SJSA1 (cell line): Measurements from ENCODE around the gene GDF7. TPM values are rescaled to one million over a fixed set of nuclear protein-coding genes. Genes with fewer than 3 reads are reported as not detected.
A peak's percentile ranks its signal among the peaks of the same experiment; 100 is the strongest.

Experiments used
- DNase-seq, 2 experiments: peaks; one replicate each; pipeline ENCODE4 v3.0.0-alpha.2; 2015 to 2020; ENCODE audit warnings: low spot score in 2 of 2, low read depth in 1 of 2
- H3K27ac ChIP-seq: fragments of 250-450 bp; sonication (Bioruptor Pico); 2 replicates; pipeline ENCODE4 v1.5.1; 2020; ENCODE audit warnings: mild to moderate bottlenecking, moderate library complexity
- H3K27me3 ChIP-seq: fragments of 250-450 bp; sonication (Bioruptor Pico); replicated peaks from 2 replicates; pipeline ENCODE4 v1.5.1; 2020; ENCODE audit warnings: mild to moderate bottlenecking, moderate library complexity
- H3K36me3 ChIP-seq: fragments of 250-450 bp; sonication (Bioruptor Pico); 2 replicates; pipeline ENCODE4 v1.5.1; 2020; ENCODE audit warnings: mild to moderate bottlenecking
- H3K4me1 ChIP-seq: fragments of 250-450 bp; sonication (Bioruptor Pico); replicated peaks from 2 replicates; pipeline ENCODE4 v1.6.1; 2021; ENCODE audit warnings: mild to moderate bottlenecking
- H3K4me3 ChIP-seq: fragments of 250-450 bp; sonication (Bioruptor Pico); 2 replicates; pipeline ENCODE4 v1.5.1; 2020; ENCODE audit warnings: mild to moderate bottlenecking
- H3K9me3 ChIP-seq: fragments of 250-450 bp; sonication (Bioruptor Pico); replicated peaks from 2 replicates; pipeline ENCODE4 v1.5.1; 2020; ENCODE audit warnings: mild to moderate bottlenecking
- total RNA-seq: library from RNA; depleted of rRNA; stranded (reverse); fragments of >200 nt; shearing (Covaris generic); gene quantifications from 2 replicates; pipeline ENCODE4 v1.2.3, GENCODE V29; 2014

Gene GDF7
- total RNA-seq, 1 experiment from 2014 or later: 0.03 TPM

GRCh38 chr2:20624156-20624883, 42.6 kb upstream of the GDF7 start:
- Histone ChIP-seq H3K9me3 (no peaks in the 10 kb centered on the region), H3K27me3 (no peaks in the 10 kb centered on the region), H3K36me3 (peaks cover 6% of the 10 kb centered on the region), H3K27ac (no peak overlapping the region), H3K4me1 (peaks cover 21% of the 10 kb centered on the region), H3K4me3 (no peak overlapping the region)
- no peak for DNase-seq

- no peak for DNase-seq
Observed at GRCh38 chr2:20624884-20625485, 42.0 kb upstream of the GDF7 start.

GRCh38 chr2:20625491-20626391, 41.2 kb upstream of the GDF7 start:
- H3K27me3 ChIP-seq: no peaks in the 10 kb centered on the region
- H3K4me1 ChIP-seq: peaks cover 31% of the 10 kb centered on the region
- H3K4me3 ChIP-seq: no peak overlapping the region
- no peak overlapping the region for H3K27ac ChIP-seq
- H3K9me3 ChIP-seq: no peaks in the 10 kb centered on the region
- no peak for DNase-seq
- H3K36me3 ChIP-seq: peaks cover 6% of the 10 kb centered on the region

More at GRCh38 chr2:20624884-20625485, 42.0 kb upstream of the GDF7 start:
- H3K4me3 ChIP-seq: no peak overlapping the region
- no peaks in the 10 kb centered on the region for H3K9me3 ChIP-seq
- peaks cover 23% of the 10 kb centered on the region for H3K4me1 ChIP-seq
- no peak overlapping the region for H3K27ac ChIP-seq
- no peaks in the 10 kb centered on the region for H3K27me3 ChIP-seq
- peaks cover 6% of the 10 kb centered on the region for H3K36me3 ChIP-seq

GRCh38 chr2:20626392-20626697, 40.6 kb upstream of the GDF7 start:
- Histone ChIP-seq H3K36me3 (peaks cover 6% of the 10 kb centered on the region), H3K27me3 (no peaks in the 10 kb centered on the region), H3K9me3 (no peaks in the 10 kb centered on the region), H3K4me1 (peaks cover 27% of the 10 kb centered on the region), H3K27ac (no peak overlapping the region), H3K4me3 (no peak overlapping the region)
- no peak for DNase-seq

- H3K27ac ChIP-seq: no peak overlapping the region
- no peaks in the 10 kb centered on the region for H3K9me3 ChIP-seq
- no peak for DNase-seq
- peaks cover 22% of the 10 kb centered on the region for H3K4me1 ChIP-seq
- peaks cover 6% of the 10 kb centered on the region for H3K36me3 ChIP-seq
- no peaks in the 10 kb centered on the region for H3K27me3 ChIP-seq
- H3K4me3 ChIP-seq: no peak overlapping the region
Observed at GRCh38 chr2:20626698-20627513, 40.0 kb upstream of the GDF7 start.

GRCh38 chr2:20627712-20628380, 39.1 kb upstream of the GDF7 start:
- H3K4me3 ChIP-seq: no peak overlapping the region
- H3K27me3 ChIP-seq: no peaks in the 10 kb centered on the region
- peaks cover 6% of the 10 kb centered on the region for H3K36me3 ChIP-seq
- DNase-seq: no peak
- peaks cover 22% of the 10 kb centered on the region for H3K4me1 ChIP-seq
- no peaks in the 10 kb centered on the region for H3K9me3 ChIP-seq
- H3K27ac ChIP-seq: no peak overlapping the region

GRCh38 chr2:20629181-20629580, 37.8 kb upstream of the GDF7 start:
- Histone ChIP-seq H3K4me3 (no peak overlapping the region), H3K27ac (no peak overlapping the region), H3K4me1 (peaks cover 27% of the 10 kb centered on the region), H3K9me3 (no peaks in the 10 kb centered on the region), H3K36me3 (no peaks in the 10 kb centered on the region; the same call in none of the 2 replicates), H3K27me3 (no peaks in the 10 kb centered on the region)
- no peak for DNase-seq

- Histone ChIP-seq H3K36me3 (no peaks in the 10 kb centered on the region; the same call in 1 of the 2 replicates), H3K4me3 (no peak overlapping the region), H3K27me3 (no peaks in the 10 kb centered on the region), H3K27ac (no peak overlapping the region), H3K9me3 (no peaks in the 10 kb centered on the region), H3K4me1 (peaks cover 32% of the 10 kb centered on the region)
- DNase-seq: peak; percentile 67 to 88
Observed at GRCh38 chr2:20629581-20630171, 37.3 kb upstream of the GDF7 start.

- Histone ChIP-seq H3K9me3 (no peaks in the 10 kb centered on the region), H3K4me3 (no peak overlapping the region), H3K27me3 (no peaks in the 10 kb centered on the region), H3K36me3 (peaks cover under 1% of the 10 kb centered on the region; the same call in 1 of the 2 replicates), H3K27ac (no peak overlapping the region), H3K4me1 (peaks cover 44% of the 10 kb centered on the region)
- no peak for DNase-seq
Observed at GRCh38 chr2:20630967-20631366, 36.0 kb upstream of the GDF7 start.

GRCh38 chr2:20631617-20632307, 35.2 kb upstream of the GDF7 start:
- Histone ChIP-seq H3K27ac (no peak overlapping the region), H3K4me1 (peaks cover 46% of the 10 kb centered on the region), H3K27me3 (no peaks in the 10 kb centered on the region), H3K9me3 (no peaks in the 10 kb centered on the region), H3K36me3 (0 out of 2 replicates have a peak, but pooled peaks cover 5% of the 10 kb centered on the region), H3K4me3 (no peak overlapping the region)
- DNase-seq: no peak

GRCh38 chr2:20632446-20632990, 34.4 kb upstream of the GDF7 start:
- DNase-seq: no peak
- H3K9me3 ChIP-seq: no peaks in the 10 kb centered on the region
- H3K27me3 ChIP-seq: no peaks in the 10 kb centered on the region
- H3K4me3 ChIP-seq: no peak overlapping the region
- H3K27ac ChIP-seq: no peak overlapping the region
- peaks cover 46% of the 10 kb centered on the region for H3K4me1 ChIP-seq
- 0 out of 2 replicates have a peak, but pooled peaks cover 5% of the 10 kb centered on the region for H3K36me3 ChIP-seq

- H3K27ac ChIP-seq: no peak overlapping the region
- no peaks in the 10 kb centered on the region for H3K27me3 ChIP-seq
- no peak for DNase-seq
Observed at GRCh38 chr2:20633001-20633400, 33.9 kb upstream of the GDF7 start.

More at GRCh38 chr2:20633001-20633400, 33.9 kb upstream of the GDF7 start:
- no peaks in the 10 kb centered on the region for H3K9me3 ChIP-seq
- H3K4me1 ChIP-seq: peaks cover 46% of the 10 kb centered on the region
- no peak overlapping the region for H3K4me3 ChIP-seq
- 0 out of 2 replicates have a peak, but pooled peaks cover 5% of the 10 kb centered on the region for H3K36me3 ChIP-seq
